Measurements from ENCODE around the gene DDX4.

- no peak for TF ChIP-seq FOXM1 (IDR thresholded peaks at IDR 0.05; ENCODE audit: borderline replicate concordance)
- TF ChIP-seq ZNF384 (IDR thresholded peaks at IDR 0.05), result no peak
- no peak for TF ChIP-seq SUZ12 (IDR thresholded peaks at IDR 0.05)
- TF ChIP-seq BHLHE40 (IDR thresholded peaks at IDR 0.05; ENCODE audit: borderline replicate concordance), result no peak
- no peak for TF ChIP-seq SP1 (IDR thresholded peaks at IDR 0.05)
- TF ChIP-seq TARDBP (IDR thresholded peaks at IDR 0.05), result no peak
- TF ChIP-seq, protein P1, sequence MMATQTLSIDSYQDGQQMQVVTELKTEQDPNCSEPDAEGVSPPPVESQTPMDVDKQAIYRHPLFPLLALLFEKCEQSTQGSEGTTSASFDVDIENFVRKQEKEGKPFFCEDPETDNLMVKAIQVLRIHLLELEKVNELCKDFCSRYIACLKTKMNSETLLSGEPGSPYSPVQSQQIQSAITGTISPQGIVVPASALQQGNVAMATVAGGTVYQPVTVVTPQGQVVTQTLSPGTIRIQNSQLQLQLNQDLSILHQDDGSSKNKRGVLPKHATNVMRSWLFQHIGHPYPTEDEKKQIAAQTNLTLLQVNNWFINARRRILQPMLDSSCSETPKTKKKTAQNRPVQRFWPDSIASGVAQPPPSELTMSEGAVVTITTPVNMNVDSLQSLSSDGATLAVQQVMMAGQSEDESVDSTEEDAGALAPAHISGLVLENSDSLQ (IDR thresholded peaks at IDR 0.05), result no peak
- TF ChIP-seq HDGF (IDR thresholded peaks at IDR 0.05; ENCODE audit: borderline replicate concordance), result no peak
- TF ChIP-seq CTBP1 (IDR thresholded peaks at IDR 0.05; ENCODE audit: borderline replicate concordance), result no peak
- no peak for TF ChIP-seq FOXK2 (IDR thresholded peaks at IDR 0.05)
- no peak for TF ChIP-seq LEF1 (IDR thresholded peaks at IDR 0.05; ENCODE audit: borderline replicate concordance)
- TF ChIP-seq ARNT (IDR thresholded peaks at IDR 0.05), result no peak
- TF ChIP-seq ELF4 (IDR thresholded peaks at IDR 0.05), result no peak
- TF ChIP-seq L3MBTL2 (conservative IDR thresholded peaks at IDR 0.05), result no peak
These were observed 119.4 kb downstream of the DDX4 start for GRCh38 chr5:55857247-55857640.
